K562 (cell line): ENCODE data around the gene AP4S1. TPM values are rescaled to one million over a fixed set of nuclear protein-coding genes. Genes with fewer than 3 reads are reported as not detected.
A peak's percentile ranks its signal among the peaks of the same experiment; 100 is the strongest.

Source experiments
- ATAC-seq: fragments of 200-7000 bp; cut with Tn5 transposase; 3 replicates; pipeline ENCODE4 v1.9.1; 2020; ENCODE audit warnings: moderate library complexity
- BruUV-seq: library from RNA; stranded (reverse); fragments of 400-500 nt; replicated peaks from 2 replicates; lab custom pipeline; 2021; lab: Mats Ljungman, UMichigan
- CTCF ChIA-PET: fragments of 300-600 bp; formaldehyde crosslinking; extraction: SDS; loops from one replicate; lab custom pipeline; 2021; ENCODE audit warnings: low intra/inter-chr PET ratio; lab: Yijun Ruan, JAX
- POLR2A ChIA-PET: fragments of 300-600, 350-650 bp; sonication (Branson Sonifier 250); formaldehyde crosslinking; extraction: SDS; loops from one replicate; lab custom pipeline; 2021; ENCODE audit warnings: antibody characterized with exemption, inconsistent platforms; lab: Yijun Ruan, JAX
- DNase-seq, 4 experiments: peaks; one replicate each; pipeline versions ENCODE4 v3.0.0 to v3.0.0-alpha.2; 2011 to 2018; ENCODE audit warnings: low spot score in 3 of 4, mixed read lengths in 3 of 4; ENCODE audit errors: extremely low read depth in 1 of 4
- FAIRE-seq: peaks from 2 replicates; lab custom pipeline; 2011; peaks lifted over from hg19 to GRCh38; lab: Jason Lieb, UNC
- H2AFZ ChIP-seq: 2 replicates; pipeline ENCODE4 v1.6.0; 2011; ENCODE audit warnings: low read depth, low read length, control low read depth, inconsistent platforms
- H3K27ac ChIP-seq: fragments of 200-600 bp; 3 replicates; pipeline ENCODE4 v1.8.0; 2011; ENCODE audit warnings: low read depth, mild to moderate bottlenecking, control low read depth, inconsistent platforms, low read length, moderate library complexity, mixed read lengths; ENCODE audit errors: extremely low read depth
- H3K27me3 ChIP-seq, 2 experiments: fragments of 300-600 bp in 1 of 2; 2 replicates in 1 of 2; 3 replicates in 1 of 2; pipeline versions ENCODE4 v1.6.0 to v1.8.0; 2011; ENCODE audit warnings: inconsistent platforms in 2 of 2, low read length in 2 of 2, mild to moderate bottlenecking in 1 of 2, mixed read lengths in 1 of 2, moderate library complexity in 1 of 2; ENCODE audit not compliant: control insufficient read depth in 2 of 2, insufficient read depth in 2 of 2
- H3K36me3 ChIP-seq: fragments of 300-600 bp; 3 replicates; pipeline ENCODE4 v1.8.0; 2011; ENCODE audit warnings: mild to moderate bottlenecking, low read length, inconsistent platforms; ENCODE audit not compliant: control insufficient read depth, insufficient read depth
- H3K4me1 ChIP-seq, 2 experiments: fragments of 200-600 bp in 1 of 2; replicated peaks in 1 of 2; 2 replicates in 1 of 2; 3 replicates in 1 of 2; pipeline versions ENCODE4 v1.5.1 to v1.8.0; 2011; ENCODE audit warnings: inconsistent platforms in 2 of 2, low read length in 2 of 2, mild to moderate bottlenecking in 1 of 2, mixed read lengths in 1 of 2, moderate library complexity in 1 of 2; ENCODE audit not compliant: control insufficient read depth in 2 of 2, insufficient read depth in 2 of 2
- H3K4me2 ChIP-seq: 2 replicates; pipeline ENCODE4 v1.6.1; 2011; ENCODE audit warnings: low read length, control low read depth, inconsistent platforms, mixed read lengths; ENCODE audit not compliant: insufficient read depth
- H3K4me3 ChIP-seq: fragments of 200-600 bp; sonication (generic), shearing (Covaris generic); 2 replicates; pipeline ENCODE4 v1.5.1; 2016; ENCODE audit warnings: control low read depth, inconsistent platforms
- H3K79me2 ChIP-seq: fragments of 200-600 bp; 3 replicates; pipeline ENCODE4 v1.8.0; 2011; ENCODE audit warnings: low read length, inconsistent platforms; ENCODE audit not compliant: control insufficient read depth, insufficient read depth
- H3K9ac ChIP-seq, 2 experiments: 2 replicates each; pipeline versions ENCODE4 v1.6.0 to v1.6.1; 2011; ENCODE audit warnings: low read depth in 2 of 2, low read length in 2 of 2, control low read depth in 1 of 2, inconsistent platforms in 1 of 2, mild to moderate bottlenecking in 1 of 2, mixed read lengths in 1 of 2; ENCODE audit not compliant: insufficient read depth in 1 of 2
- H3K9me1 ChIP-seq: one replicate; pipeline ENCODE4 v1.6.0; 2011; ENCODE audit warnings: inconsistent platforms, mild to moderate bottlenecking, low read length, moderate library complexity; ENCODE audit not compliant: control insufficient read depth, insufficient read depth
- H3K9me3 ChIP-seq: replicated peaks from 2 replicates; pipeline ENCODE4 v1.5.1; 2011; ENCODE audit warnings: low read depth, low read length, inconsistent platforms; ENCODE audit not compliant: control insufficient read depth, insufficient read depth
- H4K20me1 ChIP-seq: replicated peaks from 2 replicates; pipeline ENCODE4 v1.6.1; 2011; ENCODE audit warnings: low read length, inconsistent platforms, mixed read lengths; ENCODE audit not compliant: control insufficient read depth, insufficient read depth
- RBBP5 ChIP-seq: fragments of 200-600 bp; sonication (generic); IDR thresholded peaks from 2 replicates; pipeline ENCODE4 v1.6.1; 2012; ENCODE audit warnings: borderline replicate concordance, mild to moderate bottlenecking, low read length, control low read depth, inconsistent platforms; ENCODE audit not compliant: insufficient read depth, poor library complexity, severe bottlenecking
- ZHX1 ChIP-seq: fragments of 150-350 bp; conservative IDR thresholded peaks from 2 replicates; pipeline ENCODE4 v1.6.1; 2014; ENCODE audit warnings: low read length
- ZNF785 ChIP-seq: fragments of 250-450 bp; sonication (Bioruptor Pico); IDR thresholded peaks from 2 replicates; pipeline ENCODE4 v1.4.0; 2020; ENCODE audit warnings: mild to moderate bottlenecking
- in situ Hi-C: fragments of 300-500 bp; cut with MboI; formaldehyde crosslinking; loops from 4 replicates; pipeline ENCODE4 v1.15.0; 2018; ENCODE audit warnings: inconsistent platforms, mixed read lengths
- intact Hi-C: fragments of 100-400 bp; cut with micrococcal nuclease; formaldehyde crosslinking; loops from 2 replicates; pipeline ENCODE4 v1.14.2; 2022
- polyA plus RNA-seq, 8 experiments: library from polyadenylated mRNA; depleted of rRNA in 4 of 8; stranded (reverse) in 5 of 8; unstranded in 3 of 8; fragments of >200 nt; fragmentation: Nextera tagmentation in 2 of 8; fragmentation: Illumina TruSeq in 1 of 8; extraction: Ambion mirVana in 2 of 8; extraction: Trizol in 1 of 8; gene quantifications; 2 replicates each; pipeline versions ENCODE4 v1.2.1 to v1.2.3, GENCODE V29; 2011 to 2014; ENCODE audit warnings: inconsistent platforms in 1 of 8, missing spikeins in 1 of 8
- total RNA-seq, 7 experiments: library from RNA; depleted of rRNA in 6 of 7; stranded (reverse); fragments of >200 nt in 6 of 7; fragmentation: Illumina TruSeq in 2 of 7; extraction: Trizol in 2 of 7; gene quantifications; 2 replicates each; pipeline versions ENCODE4 v1.2.1 to v1.2.3, GENCODE V29; 2011 to 2021; ENCODE audit warnings: low replicate concordance in 1 of 7

Gene AP4S1
- total and polyA plus RNA-seq, 9 of the 15 experiments (the other 6 are each of a cell fraction or from before 2014, with no cell fraction given) = 3.7 to 7.8 (median 5.9) TPM

GRCh38 chr14:30988509-30988908 is 36.9 kb upstream of the AP4S1 start:
- ChIA-PET CTCF (no interaction called here), POLR2A (interaction anchor here (0.5 to 1.3 kb wide), 2 partner anchors 37 to 99 kb away, joined by 3 to 5 read pairs; partner anchors contain the start of gene AP4S1)
- peaks cover 2% of the 10 kb centered on the region for H3K9me1 ChIP-seq
- no peaks in the 10 kb centered on the region for H3K9me3 ChIP-seq
- DNase-seq = no peak
- no peak for TF ChIP-seq ZNF785
- no peak for TF ChIP-seq ZHX1
- peaks cover 9% of the 10 kb centered on the region; the same call in 2 of the 3 replicates for H3K36me3 ChIP-seq
- peaks cover 0 to 2% of the 10 kb centered on the region in 2 experiments; a peak in 2 of 5 replicates for H3K4me1 ChIP-seq
- in situ Hi-C loops (no loop called here), intact Hi-C loops (no loop called here)
- peaks cover 89% of the 10 kb centered on the region for H3K79me2 ChIP-seq
- no peak overlapping the region for H2AFZ ChIP-seq
- no peaks in the 10 kb centered on the region for H3K27me3 ChIP-seq
- no peak overlapping the region for H3K9ac ChIP-seq
- ATAC-seq = no peak
- H3K4me2 ChIP-seq = no peak overlapping the region
- H3K27ac ChIP-seq = peak overlapping the region; percentile 36; the same call in 1 of the 3 replicates
- no TSS peak for BruUV-seq
- no peak overlapping the region for H3K4me3 ChIP-seq
- no peaks in the 10 kb centered on the region for H4K20me1 ChIP-seq
- FAIRE-seq = no peak

GRCh38 chr14:30990770-30991169 is 34.7 kb upstream of the AP4S1 start:
- no peak overlapping the region for H3K27ac ChIP-seq
- no peak overlapping the region for H3K9ac ChIP-seq
- peaks cover 0 to 2% of the 10 kb centered on the region in 2 experiments; a peak in 2 of 5 replicates for H3K4me1 ChIP-seq
- TF ChIP-seq RBBP5 = no peak
- TF ChIP-seq, all 486 proteins: peak for 0
- Histone ChIP-seq H3K79me2 (peaks cover 93% of the 10 kb centered on the region), H3K4me3 (no peak overlapping the region), H3K4me2 (no peak overlapping the region), H4K20me1 (no peaks in the 10 kb centered on the region; the same call in 1 of the 2 replicates), H3K9me3 (no peaks in the 10 kb centered on the region), H2AFZ (no peak overlapping the region), H3K36me3 (peaks cover 9% of the 10 kb centered on the region; the same call in 2 of the 3 replicates), H3K27me3 (no peaks in the 10 kb centered on the region), H3K9me1 (peaks cover 2% of the 10 kb centered on the region)
- ChIA-PET POLR2A (no interaction called here), CTCF (no interaction called here)
- no TSS peak for BruUV-seq
- DNase-seq = no peak
- in situ Hi-C loops (no loop called here), intact Hi-C loops (no loop called here)
- ATAC-seq = no peak
- FAIRE-seq = no peak
